Non-pigmented ciliary epithelial cell (primary cell): ENCODE measurements around the gene DSCAM.

Experiments used
- DNase-seq: peaks from one replicate; pipeline ENCODE4 v3.0.0-alpha.2; 2010; ENCODE audit warnings: low read depth

DSCAM gene

DNA sequence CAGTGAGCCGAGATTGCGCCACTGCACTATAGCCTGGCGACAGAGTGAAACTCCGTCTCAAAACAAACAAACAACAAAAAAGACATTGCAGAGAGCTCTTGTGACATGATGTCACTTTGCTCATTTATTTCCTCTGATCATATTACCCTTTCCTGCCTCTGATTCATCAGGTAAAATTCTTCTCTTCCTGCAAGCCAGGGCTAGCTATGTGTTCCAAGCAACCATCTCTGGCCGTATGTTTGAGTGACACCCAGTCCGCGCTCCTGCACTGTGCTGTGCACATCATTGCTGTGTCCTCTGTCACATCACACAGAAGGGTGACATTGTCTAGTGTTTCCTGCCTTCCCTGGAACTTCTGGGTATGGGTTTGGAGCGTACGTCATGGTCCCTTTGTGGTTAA is 728.4 kb downstream of the DSCAM start:
- no peak for DNase-seq

DNA sequence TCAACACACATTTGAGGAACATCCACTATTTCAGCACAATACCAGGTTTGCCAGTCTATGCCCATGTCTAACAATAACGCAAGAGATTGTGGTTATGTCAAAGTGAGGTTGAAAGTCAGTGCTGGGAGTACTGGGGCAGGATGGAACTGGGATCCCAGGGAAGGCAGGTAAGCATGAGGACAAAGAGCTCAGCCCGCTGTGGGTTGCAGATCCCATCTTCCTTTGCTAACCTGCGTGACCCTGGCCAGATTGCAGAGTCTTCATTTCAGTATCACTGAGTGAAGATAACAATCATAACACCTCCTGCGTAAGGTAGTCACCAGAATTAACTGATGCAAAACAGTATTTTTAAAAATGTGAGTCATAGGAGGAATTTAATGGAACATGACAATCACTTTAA is 729.7 kb downstream of the DSCAM start:
- DNase-seq = no peak

DNA sequence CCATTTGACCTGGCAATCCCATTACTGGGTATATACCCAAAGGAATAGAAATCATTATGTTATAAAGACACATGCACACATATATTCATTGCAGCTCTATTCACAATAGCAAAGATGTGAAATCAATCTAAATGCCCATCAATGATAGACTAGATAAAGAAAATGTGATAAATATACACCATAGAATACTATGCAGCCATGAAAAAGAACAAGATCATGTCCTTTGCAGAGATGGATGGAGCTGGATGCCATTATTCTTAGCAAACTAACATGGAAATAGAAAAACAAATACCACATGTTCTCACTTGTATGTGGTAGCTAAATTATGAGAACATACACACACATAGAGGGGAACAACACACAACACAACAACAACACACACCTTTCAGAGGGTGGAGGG is 731.2 kb downstream of the DSCAM start:
- DNase-seq = no peak

DNA sequence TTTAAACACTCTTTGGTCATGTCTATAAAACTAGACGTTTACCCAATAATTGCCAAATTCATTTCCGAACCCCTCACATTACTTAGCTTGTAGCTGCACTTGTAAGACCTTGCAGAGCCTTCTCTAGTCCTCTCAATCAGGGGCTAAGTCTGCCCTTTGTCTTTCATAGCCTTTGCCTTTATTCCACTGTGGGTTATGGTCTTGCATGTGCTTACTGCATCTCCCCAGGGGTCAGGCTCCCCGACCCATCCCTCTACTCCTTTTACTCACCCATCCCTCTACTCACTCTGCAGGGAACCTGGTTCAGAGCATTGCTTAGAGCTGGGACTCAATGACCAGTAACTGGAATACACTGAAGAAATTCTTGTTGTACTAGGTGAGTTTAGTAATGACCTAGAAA is 744.3 kb downstream of the DSCAM start:
- no peak for DNase-seq

DNA sequence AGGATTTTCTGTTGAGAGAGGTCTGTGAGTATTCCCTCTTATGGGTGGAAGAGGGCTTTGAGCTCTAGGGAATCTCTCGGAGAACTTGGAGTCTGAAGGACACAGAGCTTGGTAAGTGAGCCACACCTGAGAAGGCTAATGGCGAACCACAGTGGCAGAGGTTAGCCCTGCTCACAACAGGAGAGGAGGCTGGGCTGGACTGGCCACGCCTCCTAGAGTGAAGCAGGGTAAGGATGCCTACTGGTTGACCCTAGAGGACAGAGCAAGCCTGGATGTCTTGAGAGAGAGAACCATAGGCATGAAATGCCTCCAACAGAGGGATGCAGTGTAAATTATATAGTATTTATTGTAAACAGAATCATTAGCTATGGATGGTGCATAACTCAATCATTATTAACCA is 747.1 kb downstream of the DSCAM start:
- no peak for DNase-seq

DNA sequence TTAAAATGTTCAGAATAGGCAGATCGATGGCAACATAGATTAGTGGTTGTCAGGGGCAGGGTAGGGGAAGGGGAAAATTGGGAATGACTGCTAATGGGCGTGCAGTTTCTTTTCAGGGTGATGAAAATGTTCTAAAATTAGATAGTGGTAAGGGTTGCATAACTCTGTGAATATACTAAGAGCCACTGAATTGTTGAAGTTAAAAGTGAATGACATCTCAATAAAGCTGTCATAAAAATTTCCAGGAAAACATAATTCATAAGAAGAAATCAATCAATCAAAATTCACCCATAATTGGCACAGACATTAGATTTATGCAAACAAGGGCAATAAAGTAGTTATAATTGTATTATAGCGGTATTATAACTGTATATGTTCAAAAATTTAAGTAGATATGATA is 751.5 kb downstream of the DSCAM start:
- DNase-seq = no peak

DNA sequence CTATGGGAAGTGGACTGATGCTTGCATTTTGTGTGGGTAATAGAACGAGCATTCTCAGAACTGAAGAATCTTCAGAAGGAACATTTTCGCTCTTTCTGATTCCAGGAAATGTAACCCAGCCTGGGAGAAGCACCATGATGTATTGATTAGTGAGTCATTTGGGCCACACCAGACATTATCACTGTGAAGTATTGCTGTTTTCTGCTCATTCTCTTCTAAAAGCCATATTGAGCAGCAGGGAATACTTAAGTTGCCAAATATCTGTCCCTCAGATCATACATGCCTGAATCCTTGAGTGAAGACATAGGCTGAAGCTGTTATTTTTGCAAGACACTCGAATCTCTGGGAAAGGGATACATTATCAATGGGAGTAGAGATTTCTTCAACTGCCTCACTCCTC is 766.6 kb downstream of the DSCAM start:
- no peak for DNase-seq

DNA sequence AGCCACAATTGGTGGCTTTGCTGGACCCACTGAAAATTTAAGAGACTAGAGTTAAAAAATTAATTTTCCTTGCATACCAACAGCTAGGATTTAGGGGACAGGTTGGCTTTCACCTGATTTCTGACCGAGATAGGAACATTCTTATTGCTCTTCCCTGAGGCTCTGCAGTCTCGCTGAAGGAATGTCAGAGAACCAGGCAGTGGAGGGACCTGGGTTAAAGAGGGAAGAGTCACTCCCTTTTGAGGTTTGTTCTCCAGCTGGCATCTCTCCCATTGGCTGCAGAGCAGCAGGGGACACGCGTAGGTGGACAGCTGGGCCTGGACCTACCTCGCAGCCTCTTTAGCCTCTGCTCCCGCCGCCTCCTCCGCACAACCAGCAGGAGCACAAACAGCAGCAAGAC is 772.2 kb downstream of the DSCAM start:
- DNase-seq = no peak

DNA sequence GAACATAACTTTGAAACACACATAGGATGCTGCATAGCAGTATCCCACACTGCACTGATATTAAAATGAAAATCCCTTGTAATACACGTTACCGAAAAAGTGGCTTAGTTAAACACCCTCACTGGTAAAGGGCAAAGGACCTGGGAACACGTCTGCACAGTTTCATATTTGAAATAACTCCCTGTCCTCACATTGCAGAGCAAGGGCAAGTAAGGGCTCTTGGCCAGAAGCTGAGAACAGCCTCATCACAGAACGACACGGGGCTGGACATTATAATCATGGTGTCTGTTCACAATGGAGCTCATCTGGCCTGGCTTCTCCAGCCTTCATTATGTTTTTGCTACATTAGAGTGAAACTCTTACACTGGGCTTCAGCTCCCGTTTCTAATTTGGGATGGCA is 772.8 kb downstream of the DSCAM start:
- DNase-seq = no peak

DNA sequence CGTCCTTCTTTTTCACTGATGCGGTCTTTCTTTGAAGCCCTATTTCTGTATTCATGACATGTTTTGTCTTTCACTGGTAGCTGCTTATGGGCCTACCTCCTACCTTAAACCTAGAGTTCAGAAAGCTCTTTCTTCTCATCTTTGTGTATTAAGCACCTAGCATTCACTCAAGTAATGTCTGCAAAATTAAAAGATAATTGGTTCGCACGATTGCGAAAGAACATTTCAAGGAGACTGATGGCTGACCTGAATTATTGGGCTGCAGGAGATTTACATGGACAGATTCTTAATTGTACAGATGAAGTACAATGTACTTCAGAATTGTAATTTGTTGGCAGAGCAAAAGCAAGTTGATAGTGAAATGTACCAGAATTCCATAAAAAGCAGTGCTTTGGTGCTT is 773.3 kb downstream of the DSCAM start:
- DNase-seq = no peak

DNA sequence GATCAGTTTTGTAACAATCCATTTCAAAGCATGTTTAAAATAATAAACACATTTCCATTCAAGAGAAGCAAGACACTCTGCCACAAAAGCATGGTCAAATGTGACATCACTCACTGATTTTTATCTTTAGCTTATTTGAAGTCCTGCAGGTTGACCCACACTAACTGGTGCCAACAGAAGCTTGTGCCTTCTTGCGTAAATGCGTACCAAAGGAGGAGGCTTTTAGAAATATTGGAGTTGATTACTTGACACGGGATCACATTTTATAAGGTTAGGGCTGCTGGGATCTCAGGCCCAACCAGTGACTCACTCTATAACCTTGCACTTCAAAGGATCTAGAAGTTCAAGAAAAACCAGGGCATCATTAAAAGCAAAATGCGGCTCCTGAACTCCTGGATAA is 776.1 kb downstream of the DSCAM start:
- DNase-seq = no peak

DNA sequence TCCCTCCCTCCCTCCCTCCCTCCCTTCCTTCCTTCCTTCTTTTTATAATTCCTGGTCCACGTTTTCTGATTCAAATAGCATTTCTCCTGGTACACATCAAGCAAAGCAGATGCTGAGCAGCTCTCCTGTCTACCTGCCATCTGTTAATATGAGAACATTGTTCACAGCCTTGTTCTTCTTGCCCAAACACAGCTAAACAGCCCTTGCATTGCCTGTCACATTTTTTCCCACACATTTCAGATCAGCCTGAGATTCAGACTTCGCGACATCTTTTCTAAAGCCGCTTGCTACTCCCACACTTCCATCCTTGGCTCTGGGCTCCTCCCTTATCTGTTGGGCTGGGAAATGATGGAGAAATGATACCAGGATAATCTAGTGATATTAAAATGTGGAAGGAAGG is 779.2 kb downstream of the DSCAM start:
- no peak for DNase-seq

DNA sequence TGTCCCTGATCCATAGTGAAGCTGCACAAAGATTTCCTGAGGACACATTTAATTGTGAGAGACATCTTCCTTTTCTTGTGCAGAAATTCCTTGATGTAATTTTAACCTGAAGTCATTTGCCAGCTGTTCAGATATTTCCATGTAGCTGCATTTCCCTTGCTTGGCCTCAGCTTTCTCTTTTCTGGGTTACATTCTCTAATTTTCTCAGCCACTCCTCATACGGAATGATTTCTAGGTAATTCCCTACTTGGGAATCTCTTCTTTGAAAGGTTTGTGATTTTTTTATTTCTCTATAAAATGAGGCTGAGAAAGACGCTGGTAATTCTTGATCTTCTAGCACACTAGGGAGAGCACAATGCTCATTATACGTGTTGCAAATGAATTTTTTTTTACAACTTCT is 780.7 kb downstream of the DSCAM start:
- DNase-seq = no peak

DNA sequence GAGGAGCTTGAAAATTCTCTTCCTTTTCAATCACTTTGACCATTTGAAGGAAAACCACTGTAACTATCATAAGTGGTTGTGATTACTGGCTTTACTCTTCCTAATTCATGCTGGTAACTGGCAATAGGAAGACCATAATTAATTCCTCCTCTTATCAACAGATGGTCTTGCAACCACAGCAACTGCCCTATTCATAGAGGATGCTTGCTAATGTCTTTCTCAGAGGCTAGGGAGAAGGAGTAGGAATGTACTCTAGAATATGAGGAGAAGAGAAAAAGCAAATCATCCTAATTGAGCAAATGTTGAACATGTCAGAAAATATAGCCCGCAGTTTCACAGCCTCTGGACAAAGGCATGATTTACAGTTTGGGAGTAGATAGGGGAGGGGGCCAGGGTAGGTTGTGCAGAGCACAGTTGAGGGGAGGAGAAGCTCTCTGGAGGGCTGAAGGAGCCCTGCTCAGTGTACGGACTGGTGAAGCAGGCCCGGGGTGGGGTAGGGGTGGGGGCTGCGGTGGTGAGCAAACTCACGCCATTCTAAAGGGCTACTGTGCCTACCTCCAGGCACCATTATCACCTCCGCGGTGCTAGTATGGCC is 786.8 kb downstream of the DSCAM start:
- no peak for DNase-seq

DNA sequence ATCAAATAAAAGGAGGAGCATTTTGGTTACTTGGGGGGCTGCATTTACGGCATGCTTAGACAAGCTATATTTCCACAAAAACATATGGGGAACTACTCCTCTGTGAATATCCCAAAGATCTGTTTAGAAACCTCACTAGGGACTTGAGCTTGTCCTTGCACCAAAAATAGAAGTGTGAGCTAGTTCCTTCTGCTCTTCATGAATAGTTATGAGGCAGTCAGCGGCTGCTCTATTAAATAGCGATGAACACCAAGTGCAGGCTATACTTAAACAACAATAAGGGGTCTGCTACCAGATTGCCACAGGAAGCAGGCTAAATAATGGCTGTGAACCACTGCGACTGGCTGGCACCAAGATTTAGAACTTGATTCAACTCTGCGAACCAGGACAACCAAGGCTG is 789.6 kb downstream of the DSCAM start:
- no peak for DNase-seq

DNA sequence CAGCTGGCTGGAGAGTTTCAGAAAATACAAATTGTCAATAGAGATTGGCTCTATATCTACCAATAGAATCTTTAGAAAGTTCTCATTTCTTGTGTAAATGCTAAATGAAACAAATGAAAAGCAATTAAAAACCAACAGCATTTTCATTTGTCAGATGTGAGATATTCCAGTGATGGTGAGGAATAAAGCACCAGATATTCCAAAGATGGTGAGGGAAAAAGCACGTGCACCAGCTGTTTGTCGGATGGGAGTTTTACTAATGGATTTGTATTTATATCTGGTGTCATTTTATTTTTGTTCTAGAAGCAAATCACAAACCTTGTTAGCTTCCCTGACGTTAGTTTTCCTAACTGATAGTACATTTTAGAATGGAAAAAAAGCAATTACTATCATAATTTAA is 790.9 kb downstream of the DSCAM start:
- DNase-seq = no peak

DNA sequence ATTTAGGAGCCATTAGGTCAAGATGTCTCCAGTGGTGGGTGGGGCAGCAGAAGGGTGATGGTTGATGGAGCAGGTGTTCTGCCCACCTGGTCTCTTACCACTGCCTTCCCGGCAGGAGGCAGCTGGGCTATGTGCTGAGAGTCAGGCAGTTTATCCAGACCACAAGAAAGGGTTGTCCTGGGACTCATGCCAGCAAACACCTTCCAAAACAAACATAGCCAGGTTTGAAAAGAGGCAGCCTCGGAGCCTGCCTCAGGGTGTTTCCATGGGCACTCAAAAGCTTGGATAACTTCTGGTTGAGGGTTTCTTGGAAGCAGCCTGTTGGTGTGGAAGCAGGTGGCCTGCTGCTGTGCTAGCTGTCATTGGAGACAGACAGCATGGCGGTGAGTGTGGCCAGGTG is 792.6 kb downstream of the DSCAM start:
- DNase-seq = no peak

DNA sequence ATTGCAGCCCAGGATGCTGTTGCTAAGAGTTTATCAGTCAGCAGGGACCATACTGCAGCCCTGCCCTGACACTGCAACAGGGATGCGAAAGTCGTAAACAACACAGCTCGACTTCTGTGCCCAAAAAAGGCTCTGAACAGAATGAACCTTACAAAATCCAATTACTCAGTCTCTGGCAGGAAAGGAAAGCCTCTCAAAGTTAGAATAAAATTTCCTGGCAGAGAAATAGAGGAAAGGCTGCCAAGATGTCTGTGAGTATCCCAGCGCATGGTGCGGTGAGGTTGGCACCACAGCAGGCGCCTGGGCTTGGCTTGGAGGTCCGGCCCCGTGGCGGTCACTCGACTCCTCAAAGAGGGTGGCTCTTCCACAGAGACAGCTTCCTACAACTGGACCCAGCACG is 794.0 kb downstream of the DSCAM start:
- DNase-seq = no peak

DNA sequence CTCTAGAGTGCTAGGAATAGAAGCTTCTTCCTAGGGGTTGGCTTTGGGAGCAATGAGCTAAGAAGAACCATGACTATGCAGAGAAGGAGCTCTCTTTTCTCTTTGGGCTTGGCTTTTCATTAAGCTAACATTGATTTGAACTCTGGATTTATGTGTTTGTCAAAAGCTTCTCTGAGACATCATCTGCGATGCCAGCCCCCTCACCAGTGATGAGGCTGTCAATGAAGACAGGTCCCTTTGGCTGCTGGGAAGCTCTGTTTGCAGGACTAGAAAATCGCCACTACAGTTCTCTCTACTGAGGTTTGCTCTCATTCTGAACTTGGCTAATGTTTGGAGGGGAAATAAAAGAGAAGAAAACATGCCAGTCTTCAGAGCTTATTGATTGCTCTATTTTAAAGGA is 794.7 kb downstream of the DSCAM start:
- DNase-seq = no peak

DNA sequence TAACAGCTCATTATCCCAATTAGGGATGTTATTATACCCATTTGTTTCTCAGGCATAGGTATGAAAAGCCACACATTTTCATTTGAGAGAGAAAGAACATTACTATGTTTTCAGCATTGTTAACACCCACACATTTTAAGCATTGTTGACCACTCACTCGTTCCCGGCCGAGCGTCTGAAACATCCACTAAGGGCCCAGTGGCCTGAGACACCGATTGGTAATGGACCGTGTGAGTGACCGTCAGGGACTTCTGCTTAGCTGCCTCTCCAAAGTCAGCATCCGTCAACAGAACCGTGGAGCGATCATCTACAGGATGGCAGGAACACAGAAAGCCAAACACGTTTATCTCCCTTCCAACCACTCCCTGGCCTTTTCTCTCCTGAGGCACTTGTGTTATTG is 795.2 kb downstream of the DSCAM start:
- DNase-seq = no peak

DNA sequence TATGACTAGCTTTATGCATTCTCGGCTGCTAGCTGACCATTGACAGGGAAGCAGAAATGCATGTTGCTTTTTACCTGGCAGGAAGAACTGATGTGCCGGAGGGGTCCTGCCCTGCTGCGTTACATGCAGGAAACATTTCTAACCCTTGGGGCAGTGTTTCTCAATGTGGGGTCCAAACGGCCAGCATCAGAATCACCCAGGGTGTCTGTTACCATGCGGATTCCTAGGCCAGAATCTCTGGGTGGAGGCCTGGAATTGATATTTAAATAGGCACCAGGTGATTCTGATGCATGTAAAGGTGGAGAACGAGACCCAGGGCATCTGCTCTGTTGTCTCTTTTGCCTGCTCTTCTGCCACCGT is 797.0 kb downstream of the DSCAM start:
- no peak for DNase-seq

DNA sequence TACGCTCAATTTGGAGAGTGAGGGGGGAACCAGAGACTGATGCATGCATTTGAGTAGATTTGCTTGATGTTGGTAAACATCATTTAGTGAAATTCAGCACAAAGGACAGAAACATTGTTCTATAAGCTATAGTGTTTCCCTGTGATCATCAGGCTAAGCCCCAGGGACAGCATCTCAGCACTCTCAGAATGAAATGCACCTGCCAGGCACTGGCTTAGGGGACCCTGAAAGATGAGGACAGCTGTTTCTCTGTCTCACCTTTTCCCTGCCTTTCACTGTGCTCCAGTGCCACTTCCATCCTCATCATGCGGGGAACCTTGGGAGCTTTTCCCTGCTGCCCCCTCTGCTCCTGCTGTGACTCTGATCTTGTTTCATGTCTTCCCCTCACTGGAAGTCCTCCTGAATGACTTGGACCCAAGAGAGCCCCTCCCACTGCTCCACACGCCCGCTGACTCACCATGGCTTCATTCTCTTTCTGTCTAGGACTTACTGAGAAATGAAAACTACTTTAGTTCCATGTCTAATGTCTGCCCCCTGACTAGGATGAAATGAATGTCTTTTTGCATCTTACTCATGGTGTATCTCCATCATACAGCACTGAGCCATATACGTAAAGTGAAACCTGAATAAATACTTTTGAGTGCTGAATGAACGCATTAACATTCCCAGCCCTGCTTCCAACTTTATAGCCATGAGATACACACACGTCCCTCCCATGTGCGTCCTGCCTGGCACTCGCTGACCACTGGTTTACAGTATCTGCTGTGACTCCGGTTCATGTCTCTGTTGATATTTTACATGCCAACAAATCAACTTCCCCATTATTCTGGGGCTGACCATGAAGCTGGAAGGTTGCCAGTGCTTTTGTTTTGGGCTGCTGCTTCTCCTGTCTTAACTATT is 797.7 kb downstream of the DSCAM start:
- peak; percentile 1 for DNase-seq

DNA sequence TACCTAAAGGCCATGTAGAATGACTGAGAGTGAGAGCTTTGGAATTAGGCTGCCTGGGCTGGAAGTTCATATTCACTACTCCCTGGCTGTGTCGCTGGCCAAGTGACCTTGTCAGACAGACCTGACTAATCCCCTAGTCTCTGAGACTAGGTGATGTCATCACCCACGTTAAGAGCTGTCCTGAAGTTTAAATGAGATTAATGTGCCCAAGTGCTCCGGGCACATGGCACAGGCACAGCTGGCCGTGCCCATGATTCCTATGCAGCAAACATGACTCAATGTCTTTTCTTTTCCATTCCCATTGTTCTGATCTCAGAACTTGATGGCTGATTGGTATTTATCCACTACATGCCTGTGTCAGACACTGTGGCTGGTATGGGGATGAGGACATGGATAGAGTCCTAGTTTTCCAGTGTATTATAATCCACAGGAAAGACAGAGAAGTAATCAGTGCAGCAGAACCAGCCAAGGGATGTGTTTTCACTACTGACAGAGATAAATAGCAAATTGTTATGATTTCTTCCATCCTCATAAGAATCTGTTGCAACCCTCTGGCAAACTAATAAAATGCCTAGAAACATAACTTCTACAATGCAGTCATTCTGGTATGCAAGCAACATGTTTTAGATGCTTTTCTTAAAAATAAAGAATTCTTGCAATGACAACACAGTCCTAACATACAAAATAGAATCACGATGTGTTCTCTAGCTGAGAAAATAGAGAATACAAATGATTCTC is 798.8 kb downstream of the DSCAM start:
- DNase-seq = no peak
